NCI-H524 (cell line): ENCODE data around the gene PDGFRB.

Experiments used
- DNase-seq, 2 experiments: peaks; one replicate each; lab custom pipeline; 2025; lab: John Stamatoyannopoulos, UW

The PDGFRB gene

DNA sequence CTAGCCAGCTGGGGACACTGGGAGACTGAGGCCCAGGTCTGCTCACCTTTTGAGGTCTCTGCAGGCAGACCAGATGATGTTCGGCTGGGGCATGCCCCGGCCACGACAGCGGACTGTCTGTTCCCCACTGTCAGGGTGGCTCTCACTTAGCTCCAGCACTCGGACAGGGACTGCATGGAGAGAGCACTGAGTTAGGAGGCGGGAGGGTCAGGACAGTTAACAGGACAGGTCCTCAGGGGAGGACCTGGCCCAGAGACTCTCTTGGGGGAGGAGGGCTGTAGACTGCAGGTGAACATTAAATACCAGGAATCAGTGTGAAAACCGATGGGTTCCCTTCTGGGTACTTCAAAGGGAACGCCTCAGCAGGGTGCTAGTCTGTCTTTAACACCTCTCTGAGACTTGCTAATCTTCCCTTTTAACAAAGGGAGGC lies 25.1 kb downstream of the PDGFRB start:
- DNase-seq, result no peak

DNA sequence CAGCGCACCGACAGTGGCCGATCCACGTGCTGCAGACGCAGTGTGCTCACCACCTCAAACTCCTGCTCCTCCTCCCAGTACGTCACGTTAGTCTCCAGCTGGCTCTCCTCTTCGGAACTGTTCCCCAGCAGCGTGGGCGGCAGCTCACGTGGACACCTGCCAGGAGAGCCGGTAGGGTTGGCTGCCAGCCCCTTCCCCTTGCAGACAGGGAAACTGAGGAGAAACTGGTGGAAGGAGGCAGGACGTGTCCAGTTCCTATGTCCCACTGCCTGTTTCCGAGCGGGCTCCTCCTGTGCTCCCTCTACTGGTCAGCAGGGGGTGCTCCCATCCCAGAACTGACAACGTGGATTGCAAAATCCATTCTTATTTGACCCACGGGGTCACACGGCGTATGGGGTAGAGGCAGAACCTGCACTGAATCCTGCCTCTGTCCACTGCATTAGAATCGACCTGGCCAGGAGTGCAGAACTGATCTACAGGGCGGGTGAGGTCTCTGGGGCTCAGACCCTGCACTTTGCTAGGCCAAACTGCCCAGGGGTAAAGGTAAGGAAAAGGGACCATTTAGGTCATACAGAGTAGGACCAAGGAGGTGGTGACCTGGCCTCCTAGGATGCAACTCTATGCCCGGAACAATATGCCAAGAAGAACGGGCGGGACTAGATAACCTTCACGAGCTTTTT lies 25.7 kb downstream of the PDGFRB start:
- DNase-seq, result peak; percentile 8 to 24

DNA sequence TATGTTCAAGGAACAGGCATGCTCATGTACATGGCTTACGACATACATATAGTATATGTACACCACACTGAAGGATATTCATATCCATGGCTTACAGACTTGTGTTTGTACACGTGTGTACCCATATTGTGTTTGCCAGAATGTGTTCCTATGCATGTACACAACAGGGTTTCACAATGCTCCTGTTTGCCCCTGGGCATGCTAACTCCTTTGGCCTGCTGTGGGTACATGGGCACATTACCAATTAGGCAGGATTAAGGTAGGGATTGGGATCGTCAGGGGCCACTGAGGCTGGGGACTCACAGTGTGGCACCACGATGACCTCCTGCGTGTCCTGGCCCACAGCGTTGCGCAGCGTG lies 26.2 kb downstream of the PDGFRB start:
- DNase-seq, result no peak

DNA sequence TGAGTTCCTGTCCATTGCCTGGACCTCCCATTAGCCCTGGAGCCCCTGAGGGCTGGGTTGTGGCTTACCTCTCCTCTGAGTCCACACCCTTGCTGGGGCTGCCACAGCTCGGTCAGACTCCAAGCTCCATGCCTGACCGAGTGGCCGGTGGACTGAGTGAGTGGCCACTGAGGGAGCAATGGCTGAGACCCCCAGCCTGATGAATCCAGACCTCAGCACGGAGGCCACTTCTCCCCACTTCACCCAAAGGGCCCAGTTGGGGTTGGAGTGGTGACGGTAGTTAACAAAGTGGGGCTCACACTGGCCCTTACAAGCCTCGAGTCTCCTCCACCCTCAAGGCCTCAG lies 28.8 kb downstream of the PDGFRB start:
- no peak for DNase-seq

DNA sequence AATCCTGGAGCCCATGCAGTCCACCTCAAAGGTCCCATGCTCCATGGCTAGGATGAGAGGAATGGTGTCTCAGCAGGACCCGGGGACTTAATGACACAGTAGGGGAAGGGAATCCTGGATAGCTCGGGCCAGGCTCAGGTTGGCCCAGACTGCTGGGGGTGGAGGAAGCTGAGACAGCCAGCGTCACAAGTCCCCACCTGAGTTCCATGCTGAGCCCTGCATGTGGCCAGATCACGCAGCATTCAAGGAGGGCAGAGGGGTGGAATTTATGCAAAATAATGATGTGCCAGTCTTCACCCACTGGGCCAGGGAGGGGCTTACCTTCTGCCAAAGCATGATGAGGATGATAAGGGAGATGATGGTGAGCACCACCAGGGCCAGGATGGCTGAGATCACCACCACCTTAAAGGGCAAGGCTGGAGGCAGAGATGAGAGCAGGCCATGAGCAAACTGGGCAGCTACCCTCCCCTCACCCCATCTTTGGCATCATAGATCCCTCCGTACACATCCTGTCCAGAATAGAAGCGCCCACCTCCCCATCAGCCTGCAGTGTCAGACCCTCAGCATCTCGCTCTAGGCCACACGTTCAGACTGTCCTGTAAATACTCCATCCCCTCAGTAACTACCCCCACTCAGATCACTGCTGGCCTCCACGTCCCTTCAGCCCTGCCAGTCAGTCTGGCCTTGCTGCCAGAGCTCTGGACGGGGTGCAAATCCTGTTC lies 29.3 kb downstream of the PDGFRB start:
- no peak for DNase-seq

DNA sequence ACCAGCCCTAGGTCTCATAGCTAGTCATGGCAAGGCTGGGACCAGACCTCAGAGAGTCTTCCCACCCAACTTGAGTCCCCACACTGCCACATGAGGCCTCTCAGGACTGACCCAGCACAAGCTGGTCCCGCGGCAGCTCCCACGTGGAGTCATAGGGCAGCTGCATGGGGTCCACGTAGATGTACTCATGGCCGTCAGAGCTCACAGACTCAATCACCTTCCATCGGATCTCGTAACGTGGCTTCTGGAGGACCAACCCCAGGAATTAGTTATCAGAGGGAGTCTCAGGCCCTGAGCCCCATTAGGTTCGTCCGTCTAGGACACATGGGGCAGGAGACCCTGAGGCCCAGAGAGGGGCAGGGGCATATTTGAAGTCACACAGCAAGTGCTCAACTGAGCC lies 30.3 kb downstream of the PDGFRB start:
- no peak for DNase-seq

DNA sequence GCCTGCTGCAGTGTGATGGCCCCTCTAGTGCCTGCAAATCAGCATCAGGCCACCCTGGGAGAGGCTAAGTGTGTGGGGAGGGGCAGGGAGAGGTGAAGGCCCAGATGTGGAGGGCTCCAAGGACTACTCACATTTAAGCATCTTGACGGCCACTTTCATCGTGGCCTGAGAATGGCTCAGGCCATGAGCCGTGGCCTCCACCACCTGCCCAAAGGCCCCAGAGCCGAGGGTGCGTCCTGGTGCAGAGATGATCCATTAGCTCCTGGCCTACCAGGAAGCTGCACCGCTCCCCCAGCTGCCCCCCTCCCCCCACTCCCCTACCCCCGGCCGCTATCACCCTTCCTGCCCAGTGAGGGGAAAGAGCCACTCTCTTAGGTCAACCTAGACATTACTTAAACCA lies 31.0 kb downstream of the PDGFRB start:
- no peak for DNase-seq

DNA sequence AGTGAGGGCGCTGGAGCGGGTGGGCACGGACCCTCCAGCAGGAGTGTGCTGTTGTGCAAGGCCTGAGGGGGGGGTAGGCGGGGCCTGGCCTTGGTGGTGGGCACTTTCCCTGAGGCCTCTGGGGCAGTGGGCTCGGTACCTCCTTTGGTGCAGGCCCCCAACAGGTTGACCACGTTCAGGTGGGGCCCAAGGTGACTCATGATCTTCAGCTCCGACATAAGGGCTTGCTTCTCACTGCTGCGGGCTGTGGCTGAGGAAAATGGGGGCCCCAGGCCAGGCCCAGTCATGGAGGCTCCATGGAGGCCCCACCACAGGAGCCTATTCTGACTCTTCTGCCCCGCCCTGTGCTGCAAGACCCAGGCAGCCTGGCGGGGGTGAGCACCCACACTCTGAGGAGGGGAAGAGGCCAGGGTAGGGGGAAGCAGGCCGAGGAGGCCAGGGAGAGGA lies 31.5 kb downstream of the PDGFRB start:
- no peak for DNase-seq

DNA sequence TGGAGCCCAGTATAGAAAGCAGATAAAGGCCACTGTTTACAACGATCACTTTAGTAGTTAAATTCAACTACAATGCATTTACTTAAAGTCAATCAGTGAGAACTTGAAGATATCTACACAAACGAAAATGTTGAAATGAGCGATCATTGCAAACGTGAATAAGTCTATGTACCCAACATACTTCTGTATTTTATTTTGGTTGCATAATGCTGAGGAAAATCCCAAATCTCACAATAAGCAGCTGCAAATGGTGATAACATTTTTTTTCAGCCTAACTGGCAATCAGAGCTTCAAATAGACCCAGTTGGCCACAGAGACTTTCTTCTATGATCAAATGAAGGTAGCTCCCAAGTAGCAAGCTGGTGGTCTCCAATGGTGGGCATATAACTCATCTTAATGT lies 32.1 kb downstream of the PDGFRB start:
- no peak for DNase-seq

DNA sequence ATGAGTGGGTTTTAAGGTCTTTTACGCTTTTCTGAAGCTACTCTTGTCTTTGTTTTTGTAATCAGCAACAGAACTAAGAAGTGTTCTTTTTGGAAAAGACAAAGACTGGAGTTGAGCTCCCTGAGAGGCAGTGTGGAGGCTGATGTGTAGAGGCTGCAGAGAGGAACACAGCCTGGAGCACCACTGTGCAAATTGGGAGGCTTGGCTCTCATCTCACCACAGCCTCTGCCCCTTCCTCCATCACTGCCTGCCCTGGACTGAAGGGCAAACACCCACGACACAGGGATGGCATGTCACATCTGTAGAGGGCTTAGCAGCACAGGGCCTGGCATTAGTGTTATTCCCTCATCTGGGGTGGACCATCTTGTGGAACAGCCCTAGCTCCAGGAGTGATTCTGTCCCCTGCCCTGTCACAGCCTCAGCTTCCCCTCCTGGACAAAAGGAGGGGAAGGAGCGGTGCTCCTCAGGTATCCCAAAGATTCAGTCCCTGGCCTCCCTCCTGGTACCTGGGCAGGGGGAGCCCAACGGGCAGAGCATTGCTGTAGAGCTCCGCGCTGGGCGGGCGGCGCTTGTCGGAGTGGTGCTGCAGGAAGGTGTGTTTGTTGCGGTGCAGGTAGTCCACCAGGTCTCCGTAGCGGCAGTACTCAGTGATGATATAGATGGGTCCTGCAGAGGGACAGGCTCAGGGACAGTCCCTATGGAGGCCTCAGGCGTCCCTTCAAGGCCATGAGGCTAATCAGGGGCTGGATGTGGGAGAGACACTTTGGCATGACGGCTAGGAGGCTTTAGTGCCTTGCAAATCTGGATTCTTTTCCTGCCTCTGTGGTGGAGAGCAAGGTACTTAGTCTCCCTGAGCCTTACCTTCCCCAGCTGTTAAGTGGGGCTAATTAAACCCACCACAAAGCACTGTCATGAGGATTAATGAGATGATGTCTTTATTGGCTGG lies 32.8 kb downstream of the PDGFRB start:
- DNase-seq, result no peak

DNA sequence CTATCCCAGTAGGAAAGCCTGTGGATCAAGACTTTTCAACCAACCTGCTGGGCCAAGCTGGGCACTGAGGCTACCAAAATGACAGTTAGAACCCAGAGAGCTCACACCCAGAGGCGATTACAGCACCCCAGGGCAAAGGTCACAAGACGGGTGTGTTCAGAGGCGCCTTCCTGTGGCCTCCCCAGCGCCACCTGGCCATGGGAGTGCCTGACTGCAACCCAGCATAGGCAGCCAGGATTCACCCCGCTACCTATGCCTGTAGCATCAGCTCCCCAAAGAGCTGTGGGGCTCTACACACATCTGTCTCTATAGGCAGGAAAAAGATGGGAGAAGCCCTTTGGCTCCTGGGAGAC lies 33.5 kb downstream of the PDGFRB start:
- no peak for DNase-seq

DNA sequence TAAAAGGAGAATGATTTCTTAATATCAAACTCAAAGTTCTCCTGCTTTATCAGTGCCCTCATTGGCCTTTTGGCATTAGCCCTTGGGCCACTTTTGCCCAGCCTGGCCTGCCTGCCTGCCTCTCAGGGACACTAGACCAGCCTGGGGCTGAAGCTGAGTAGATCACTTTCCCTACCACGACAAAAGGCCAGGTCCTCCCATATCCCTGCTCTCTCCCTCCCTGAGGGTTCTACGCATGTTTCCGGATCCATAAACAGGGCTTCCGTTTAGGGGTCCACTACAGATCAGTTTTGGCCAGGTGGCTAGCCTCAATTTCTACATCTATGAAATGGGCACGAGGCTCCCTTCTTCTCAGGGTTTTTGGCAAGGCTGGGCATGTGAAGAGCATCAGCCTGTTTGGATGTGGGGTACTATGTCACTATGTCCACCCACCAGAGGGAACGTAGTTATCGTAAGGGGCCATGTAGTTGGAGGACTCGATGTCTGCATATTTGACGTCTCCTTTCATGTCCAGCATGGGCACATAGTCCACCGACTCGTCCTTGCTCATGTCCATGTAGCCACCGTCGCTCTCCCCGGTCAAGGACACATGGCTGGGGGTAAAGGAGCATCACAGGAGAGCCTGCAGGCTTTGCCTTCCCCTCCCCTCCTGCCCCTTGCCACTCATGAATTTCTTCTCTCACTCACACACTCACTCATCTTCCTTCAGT lies 34.0 kb downstream of the PDGFRB start:
- no peak for DNase-seq

DNA sequence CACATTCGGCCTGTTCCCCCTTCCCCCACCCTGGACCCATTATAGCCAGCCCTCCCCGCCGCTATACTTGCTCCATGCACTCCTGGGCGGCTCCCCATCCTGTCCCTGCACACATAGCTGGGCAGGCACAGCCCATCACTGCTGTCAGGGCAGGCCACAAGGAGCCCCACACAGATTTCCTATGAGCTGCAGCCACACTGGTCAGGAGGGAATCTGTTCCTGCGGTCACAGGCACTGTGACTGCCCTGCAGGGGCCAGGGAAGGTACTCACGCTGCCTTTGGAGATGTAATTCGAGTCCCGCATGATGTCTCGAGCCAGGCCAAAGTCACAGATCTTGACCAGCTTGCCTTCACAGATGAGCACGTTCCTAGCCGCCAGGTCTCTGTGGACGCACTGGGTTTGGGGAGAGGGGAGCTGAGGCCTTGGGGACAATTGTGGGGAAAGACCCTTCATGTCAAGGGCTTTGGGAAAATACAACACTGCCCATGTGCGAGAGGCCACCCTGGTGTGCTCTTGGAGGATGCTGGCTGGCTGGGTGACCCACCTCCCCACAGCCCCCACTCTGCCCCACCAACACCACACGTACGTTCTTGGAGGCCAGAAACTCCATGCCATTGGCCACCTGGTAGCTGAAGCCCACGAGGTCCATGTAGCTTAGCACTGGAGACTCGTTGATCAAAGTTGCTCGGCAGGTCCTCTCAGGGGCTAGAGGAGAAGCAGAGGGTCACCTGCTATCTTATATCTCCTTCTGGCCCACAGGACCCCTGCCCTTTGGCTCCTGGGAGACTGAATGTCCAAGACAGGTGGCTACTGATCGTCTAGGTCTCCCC lies 34.8 kb downstream of the PDGFRB start:
- no peak for DNase-seq

DNA sequence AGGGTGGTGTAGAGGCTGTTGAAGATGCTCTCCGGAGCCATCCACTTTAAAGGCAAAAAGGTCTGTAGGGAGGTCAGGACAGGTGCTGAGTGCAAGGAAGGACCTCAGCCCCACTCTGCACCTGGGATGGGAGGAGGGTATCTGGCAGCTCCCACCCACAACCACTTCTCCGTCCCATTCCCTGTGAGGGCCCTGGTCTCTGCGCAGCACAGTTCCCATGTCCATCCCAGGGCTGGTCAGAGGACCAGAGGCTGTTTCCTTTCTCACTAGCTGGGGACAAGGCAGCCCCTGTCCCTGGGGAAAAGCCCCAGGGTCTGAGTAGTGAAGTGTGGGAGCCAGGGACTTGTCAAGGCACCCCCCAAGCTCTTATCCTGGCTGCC lies 35.6 kb downstream of the PDGFRB start:
- no peak for DNase-seq

DNA sequence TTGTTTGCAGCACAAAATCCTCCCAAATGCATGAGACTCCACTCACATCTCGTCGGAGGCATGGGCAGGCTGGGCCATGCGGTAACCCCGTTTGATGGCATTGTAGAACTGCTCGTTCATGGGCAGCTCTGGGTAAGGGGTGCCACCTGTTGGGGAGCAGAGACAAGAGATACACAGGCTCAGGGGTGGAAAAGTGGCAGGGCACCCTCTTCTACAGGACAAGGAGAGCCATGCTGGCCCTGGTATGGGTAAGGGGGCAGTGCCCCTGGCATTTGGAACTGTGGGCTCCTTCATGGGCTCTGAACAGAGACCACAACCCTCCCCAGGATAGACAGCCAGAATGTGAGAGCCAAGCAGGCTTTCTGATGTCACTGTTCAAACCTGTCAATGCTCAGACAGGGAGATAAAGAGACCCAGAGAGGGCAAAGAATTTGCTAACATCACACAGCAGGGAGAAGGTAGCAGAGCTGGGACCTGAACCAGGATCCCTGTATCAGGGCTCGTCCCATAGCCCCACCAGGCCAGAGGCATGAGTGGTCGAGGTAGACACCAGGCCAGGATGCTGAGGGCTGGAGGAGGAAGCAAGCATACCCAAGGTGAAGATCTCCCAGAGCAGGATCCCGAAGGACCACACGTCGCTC lies 36.1 kb downstream of the PDGFRB start:
- no peak for DNase-seq

DNA sequence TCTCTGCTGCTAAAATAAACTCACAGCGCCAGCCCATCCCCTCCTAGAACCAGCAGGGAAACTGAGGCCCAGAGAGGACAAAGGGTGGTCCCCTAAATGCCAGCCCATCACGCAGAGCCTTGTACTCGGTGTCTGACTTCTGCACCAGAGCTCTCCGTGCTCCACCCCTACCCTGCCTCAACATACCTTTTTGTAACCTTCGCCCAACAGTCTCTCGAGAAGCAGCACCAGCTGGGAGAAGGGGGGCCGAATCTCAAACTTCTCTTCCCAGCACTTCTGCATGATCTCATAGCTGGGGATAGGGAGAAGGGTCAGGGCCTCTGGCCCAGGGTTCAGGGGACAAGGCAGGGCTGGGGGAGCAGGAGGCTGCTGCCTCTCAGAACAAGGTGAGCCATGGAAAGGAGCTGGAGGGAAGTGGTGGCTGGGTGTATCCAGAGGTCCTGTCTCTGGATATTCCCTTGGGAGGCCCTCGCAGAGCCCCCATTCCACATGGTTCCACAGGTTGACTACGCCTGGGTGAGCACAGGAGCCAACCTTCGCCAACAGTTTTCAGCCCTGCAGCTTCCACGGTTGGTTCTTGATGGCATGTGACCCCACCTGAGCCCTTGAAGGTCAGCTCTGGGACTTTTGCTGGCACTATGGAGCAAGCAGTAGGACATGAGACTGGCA lies 37.0 kb downstream of the PDGFRB start:
- DNase-seq, result no peak

DNA sequence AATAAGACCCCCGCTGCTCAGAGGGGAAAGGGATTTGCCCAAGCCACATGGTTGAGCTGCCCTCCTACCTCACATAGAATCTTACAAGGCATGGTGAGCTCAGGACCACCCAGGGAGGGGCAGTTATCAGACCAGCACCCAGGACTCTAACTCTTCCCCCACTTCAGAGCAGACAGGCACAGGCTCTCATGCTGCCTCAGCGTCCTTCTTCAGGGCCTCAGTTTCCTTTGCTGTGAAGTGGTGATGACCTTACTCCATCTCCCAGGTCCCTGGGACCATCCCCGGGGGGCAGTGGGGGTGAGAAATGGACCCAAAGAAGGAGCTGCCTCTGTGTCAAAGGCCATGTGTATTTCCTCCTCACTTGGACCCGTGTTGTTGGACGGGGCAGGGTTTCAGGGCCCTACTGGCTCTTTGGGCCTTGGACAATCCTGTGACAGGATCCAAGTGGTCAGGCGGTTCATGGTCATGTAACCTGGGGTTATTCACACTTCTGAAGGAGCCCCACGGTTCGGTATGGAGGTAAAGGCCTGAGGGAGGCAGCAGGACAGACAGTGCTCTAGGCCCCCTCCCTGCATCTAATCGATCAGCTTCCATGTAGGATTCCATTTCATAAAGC lies 37.6 kb downstream of the PDGFRB start:
- no peak for DNase-seq

DNA sequence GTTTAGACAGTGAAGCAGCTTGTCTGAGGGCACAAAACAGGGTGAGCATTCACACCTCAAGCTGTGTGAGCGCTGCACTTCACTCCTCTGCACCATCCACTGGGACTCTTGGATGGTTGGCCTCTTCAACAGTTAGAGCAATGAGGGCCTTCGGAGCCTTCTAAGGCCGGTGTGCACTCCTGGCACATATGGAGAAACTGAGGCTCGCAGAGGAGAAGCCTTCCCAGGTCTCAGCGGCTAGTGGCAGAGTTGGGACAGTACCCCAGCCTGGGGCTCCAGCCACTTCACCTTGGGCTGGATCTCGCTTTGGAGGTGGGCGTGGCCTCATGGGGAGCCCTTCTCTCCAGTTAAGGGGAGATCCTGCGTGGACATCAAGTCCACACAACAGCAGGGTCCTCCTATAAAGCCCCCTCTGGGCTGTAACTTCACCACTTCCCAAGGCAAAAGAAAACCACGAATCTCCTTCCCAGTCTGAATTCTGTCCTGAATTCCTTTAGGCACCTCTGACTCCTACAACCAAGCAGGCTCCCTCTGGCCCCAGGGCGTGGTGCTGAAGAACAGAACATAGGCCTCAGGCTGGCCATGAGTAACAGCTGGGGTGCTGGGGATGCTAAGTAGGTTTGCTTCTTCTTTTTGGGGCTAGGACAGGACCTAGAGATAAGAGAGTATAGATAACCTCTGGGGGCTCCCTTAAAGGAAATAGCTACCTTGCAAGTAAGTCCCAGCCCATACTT lies 38.8 kb downstream of the PDGFRB start:
- no peak for DNase-seq

DNA sequence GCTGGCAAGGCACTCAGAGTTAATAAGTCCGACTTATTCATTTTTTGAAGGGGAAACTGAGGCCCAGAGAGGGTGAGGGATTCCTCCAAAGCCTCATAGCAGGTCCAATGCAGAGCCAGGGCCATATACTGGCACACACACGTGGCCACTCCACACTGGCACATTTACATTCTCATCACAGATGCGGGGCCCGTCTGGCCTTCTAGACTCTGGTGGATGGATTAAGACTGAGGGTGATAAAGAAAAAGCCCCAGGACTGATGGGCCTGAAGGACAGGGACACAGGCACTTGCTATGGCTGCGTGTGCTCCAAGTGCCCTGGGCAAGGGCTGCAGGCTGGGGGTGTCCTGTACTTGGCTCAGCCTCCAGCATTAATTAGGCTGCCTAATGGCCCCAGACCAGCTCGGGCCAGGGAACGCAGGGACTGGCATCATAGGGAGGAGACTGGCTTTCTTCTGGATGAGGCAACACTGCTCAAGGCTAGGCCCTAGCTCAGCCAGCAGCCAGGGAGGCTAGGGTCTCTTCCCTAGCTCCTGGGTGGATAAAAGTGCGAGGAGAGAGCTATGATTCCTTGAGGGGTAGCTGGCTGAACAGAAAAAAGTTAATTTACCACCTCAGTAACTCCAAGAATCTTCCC lies 40.8 kb downstream of the PDGFRB start:
- DNase-seq, result no peak
